ENCODE measurements around the gene CHAC2.
"Not testable (repeated sequence)": the region's sequence is repeated elsewhere in the genome, so short reads cannot be mapped to it uniquely, and the experiment has no call there.

CHAC2 gene

GRCh38 chr2:53767405-53768241 lies at the start of gene CHAC2:
CHAC2 (plus strand) TSS chr2:53767804; CDS start chr2:53767887, 83 bp downstream.
- DNase-seq = peak; percentile 87

GRCh38 chr2:53720944-53721343 lies 46.7 kb upstream of the CHAC2 start:
- DNase-seq = not testable (repeated sequence)

GRCh38 chr2:53724536-53724935 lies 43.1 kb upstream of the CHAC2 start:
- DNase-seq = no peak

GRCh38 chr2:53725662-53726061 lies 41.9 kb upstream of the CHAC2 start:
- no peak for DNase-seq

GRCh38 chr2:53727921-53728320 lies 39.7 kb upstream of the CHAC2 start:
- DNase-seq = no peak

GRCh38 chr2:53729143-53729762 lies 38.4 kb upstream of the CHAC2 start:
- DNase-seq = no peak

GRCh38 chr2:53737091-53737490 lies 30.5 kb upstream of the CHAC2 start:
- DNase-seq = no peak

GRCh38 chr2:53739032-53739431 lies 28.6 kb upstream of the CHAC2 start:
- no peak for DNase-seq

GRCh38 chr2:53740170-53740569 lies 27.4 kb upstream of the CHAC2 start:
- no peak for DNase-seq

- DNase-seq = no peak
Measured at GRCh38 chr2:53744395-53745065, 23.1 kb upstream of the CHAC2 start.

- DNase-seq = no peak
Measured at GRCh38 chr2:53750041-53750768, 17.4 kb upstream of the CHAC2 start.

- no peak for DNase-seq
Measured at GRCh38 chr2:53751728-53752127, 15.9 kb upstream of the CHAC2 start.

- no peak for DNase-seq
Measured at GRCh38 chr2:53752385-53752784, 15.2 kb upstream of the CHAC2 start.

GRCh38 chr2:53753041-53753440 lies 14.6 kb upstream of the CHAC2 start:
- no peak for DNase-seq

GRCh38 chr2:53755121-53755520 lies 12.5 kb upstream of the CHAC2 start:
- no peak for DNase-seq

- DNase-seq = no peak
Measured at GRCh38 chr2:53756644-53757043, 11.0 kb upstream of the CHAC2 start.

GRCh38 chr2:53757206-53757605 lies 10.4 kb upstream of the CHAC2 start:
- not testable (repeated sequence) for DNase-seq

GRCh38 chr2:53765767-53766166 lies 1.8 kb upstream of the CHAC2 start:
- DNase-seq = no peak

- DNase-seq = peak; percentile 33
Measured at GRCh38 chr2:53768242-53768542, 588 bp downstream of the CHAC2 start.

GRCh38 chr2:53769318-53769945 lies 1.8 kb downstream of the CHAC2 start:
- no peak for DNase-seq

GRCh38 chr2:53770264-53770663 lies 2.7 kb downstream of the CHAC2 start:
- no peak for DNase-seq

- DNase-seq = no peak
Measured at GRCh38 chr2:53777134-53777533, 9.5 kb downstream of the CHAC2 start.
